GM23338 (cell line): ENCODE measurements around the gene ENTHD1. TPM values are rescaled to one million over a fixed set of nuclear protein-coding genes. Genes with fewer than 3 reads are reported as not detected.

Source experiments
- ATAC-seq: fragments of 200-7000 bp; cut with Tn5 transposase; 3 replicates; pipeline ENCODE4 v1.9.1; 2020
- DNase-seq: peaks from one replicate; pipeline ENCODE4 v3.0.0-alpha.2; 2015; ENCODE audit warnings: low spot score
- H2AFZ ChIP-seq: fragments of 200-600 bp; sonication (generic); 2 replicates; pipeline ENCODE4 v1.8.0; 2016; ENCODE audit warnings: antibody characterized with exemption, mild to moderate bottlenecking, moderate library complexity
- H3F3A ChIP-seq: fragments of 200-600 bp; sonication (generic); replicated peaks from 2 replicates; pipeline ENCODE4 v1.8.0; 2017; ENCODE audit warnings: antibody characterized with exemption, mixed run types, low read depth
- H3K27ac ChIP-seq: fragments of 200-600 bp; sonication (generic); 2 replicates; pipeline ENCODE4 v1.6.1; 2016; ENCODE audit warnings: low read depth
- H3K27me3 ChIP-seq: fragments of 200-600 bp; sonication (generic); 2 replicates; pipeline ENCODE4 v1.8.0; 2016; ENCODE audit warnings: mild to moderate bottlenecking, mixed run types, moderate library complexity; ENCODE audit not compliant: insufficient read depth
- H3K36me3 ChIP-seq: fragments of 200-600 bp; sonication (generic); 2 replicates; pipeline ENCODE4 v1.8.0; 2016; ENCODE audit warnings: mild to moderate bottlenecking; ENCODE audit not compliant: insufficient read depth
- H3K4me1 ChIP-seq: fragments of 200-600 bp; sonication (generic); 2 replicates; pipeline ENCODE4 v1.8.0; 2016; ENCODE audit warnings: mild to moderate bottlenecking, moderate library complexity; ENCODE audit not compliant: insufficient read depth
- H3K4me2 ChIP-seq: fragments of 200-600 bp; sonication (generic); 2 replicates; pipeline ENCODE4 v1.7.1; 2017; ENCODE audit warnings: mixed run types
- H3K4me3 ChIP-seq: fragments of 200-600 bp; sonication (generic); 2 replicates; pipeline ENCODE4 v1.6.1; 2016; ENCODE audit warnings: mixed run types
- H3K79me2 ChIP-seq: fragments of 200-600 bp; sonication (generic); replicated peaks from 2 replicates; pipeline ENCODE4 v1.8.0; 2017; ENCODE audit warnings: mild to moderate bottlenecking; ENCODE audit not compliant: insufficient read depth
- H3K9me2 ChIP-seq: fragments of 200-600 bp; sonication (generic); 2 replicates; pipeline ENCODE4 v1.8.0; 2017; ENCODE audit not compliant: insufficient read depth
- H4K20me1 ChIP-seq: fragments of 200-600 bp; sonication (generic); replicated peaks from 2 replicates; pipeline ENCODE4 v1.8.0; 2017; ENCODE audit warnings: mild to moderate bottlenecking; ENCODE audit not compliant: insufficient read depth
- H3K27ac Mint-ChIP-seq: 2 replicates; pipeline ENCODE4 v1.8.0; 2020; ENCODE audit warnings: inconsistent platforms, mild to moderate bottlenecking, moderate library complexity, mixed read lengths
- H3K27me3 Mint-ChIP-seq: 3 replicates; pipeline ENCODE4 v1.8.0; 2022; ENCODE audit warnings: low read depth, mild to moderate bottlenecking, moderate library complexity, mixed read lengths, inconsistent platforms; ENCODE audit not compliant: insufficient read depth, poor library complexity
- H3K36me3 Mint-ChIP-seq: 3 replicates; pipeline ENCODE4 v1.8.0; 2021; ENCODE audit warnings: low read depth, mild to moderate bottlenecking, inconsistent platforms, moderate library complexity, mixed read lengths
- H3K4me1 Mint-ChIP-seq: 3 replicates; pipeline ENCODE4 v1.8.0; 2020; ENCODE audit warnings: mild to moderate bottlenecking, inconsistent platforms, mixed read lengths
- H3K4me3 Mint-ChIP-seq: 3 replicates; pipeline ENCODE4 v1.8.0; 2021; ENCODE audit warnings: moderate library complexity, mild to moderate bottlenecking, inconsistent platforms, mixed read lengths
- H3K9me3 Mint-ChIP-seq: 3 replicates; pipeline ENCODE4 v1.8.0; 2020; ENCODE audit warnings: moderate library complexity, mild to moderate bottlenecking, inconsistent platforms, mixed read lengths
- CREB1 ChIP-seq: fragments of 250-450 bp; sonication (Bioruptor Pico); IDR thresholded peaks from 2 replicates; pipeline ENCODE4 v1.5.0; 2020; ENCODE audit warnings: low read depth, mild to moderate bottlenecking, moderate library complexity
- CTCF ChIP-seq, 2 experiments: fragments of 200-600 bp in 1 of 2; sonication (generic) in 1 of 2; conservative IDR thresholded peaks; 2 replicates each; pipeline versions ENCODE4 v1.5.1 to v1.6.1; 2016 to 2017; ENCODE audit warnings: antibody characterized with exemption in 2 of 2, low read depth in 2 of 2, mild to moderate bottlenecking in 2 of 2, moderate library complexity in 1 of 2
- ETS1 ChIP-seq: IDR thresholded peaks from 2 replicates; pipeline ENCODE4 v1.6.1; 2016; ENCODE audit warnings: antibody characterized with exemption
- EZH2 ChIP-seq: fragments of 200-600 bp; sonication (generic); IDR thresholded peaks from one replicate; pipeline ENCODE4 v1.8.0; 2017; ENCODE audit warnings: antibody characterized with exemption, mild to moderate bottlenecking, low read depth; ENCODE audit not compliant: unreplicated experiment
- EZH2phosphoT487 ChIP-seq: fragments of 200-600 bp; sonication (generic); IDR thresholded peaks from one replicate; pipeline ENCODE4 v1.8.1; 2018; ENCODE audit warnings: antibody characterized with exemption; ENCODE audit not compliant: unreplicated experiment
- JUNB ChIP-seq: IDR thresholded peaks from one replicate; pipeline ENCODE4 v1.6.1; 2016; ENCODE audit warnings: antibody characterized with exemption; ENCODE audit not compliant: unreplicated experiment
- NANOG ChIP-seq: IDR thresholded peaks from 2 replicates; pipeline ENCODE4 v1.6.1; 2016; ENCODE audit warnings: antibody characterized with exemption, borderline replicate concordance
- POLR2AphosphoS5 ChIP-seq: IDR thresholded peaks from 2 replicates; pipeline ENCODE4 v1.6.1; 2016; ENCODE audit warnings: antibody characterized with exemption, low read depth
- REST ChIP-seq: IDR thresholded peaks from one replicate; pipeline ENCODE4 v1.6.1; 2018; ENCODE audit warnings: antibody characterized with exemption; ENCODE audit not compliant: unreplicated experiment
- STAT1 ChIP-seq: IDR thresholded peaks from one replicate; pipeline ENCODE4 v1.6.1; 2016; ENCODE audit warnings: antibody characterized with exemption; ENCODE audit not compliant: unreplicated experiment
- ZNF114 ChIP-seq: fragments of 250-450 bp; sonication (Bioruptor Pico); IDR thresholded peaks from 2 replicates; pipeline ENCODE4 v1.5.0; 2020; ENCODE audit warnings: mild to moderate bottlenecking, moderate library complexity
- ZNF331 ChIP-seq: fragments of 250-450 bp; sonication (Bioruptor Pico); IDR thresholded peaks from 2 replicates; pipeline ENCODE4 v1.5.0; 2020; ENCODE audit warnings: low read depth, mild to moderate bottlenecking, moderate library complexity
- polyA plus RNA-seq: library from polyadenylated mRNA; unstranded; fragments of >200 nt; fragmentation: Nextera tagmentation; extraction: Ambion mirVana; gene quantifications from 2 replicates; pipeline ENCODE4 v1.2.1, GENCODE V29; 2016
- total RNA-seq: library from RNA; depleted of rRNA; stranded (reverse); fragments of >200 nt; shearing (Covaris generic); gene quantifications from 2 replicates; pipeline ENCODE4 v1.2.3, GENCODE V29; 2014

Gene ENTHD1
- total and polyA plus RNA-seq, 2 experiments from 2014 or later: not detected

GRCh38 chr22:39833610-39834009, 60.0 kb downstream of the ENTHD1 start:
- DNase-seq: no peak
- no peaks in the 10 kb centered on the region for H3K9me3 Mint-ChIP-seq
- no peaks in the 10 kb centered on the region for H3K9me2 ChIP-seq
- H3K4me3 ChIP-seq: no peak overlapping the region
- H3K4me3 Mint-ChIP-seq: no peak overlapping the region
- no peak overlapping the region for H3K27ac ChIP-seq
- H2AFZ ChIP-seq: no peak overlapping the region
- H3K4me2 ChIP-seq: no peak overlapping the region
- no peaks in the 10 kb centered on the region for H4K20me1 ChIP-seq
- no peaks in the 10 kb centered on the region; the same call in 1 of the 2 replicates for H3K4me1 ChIP-seq
- peaks cover 13% of the 10 kb centered on the region; the same call in 2 of the 3 replicates for H3K4me1 Mint-ChIP-seq
- ATAC-seq: no peak
- TF ChIP-seq EZH2: no peak
- TF ChIP-seq NANOG: no peak
- no peak for TF ChIP-seq CREB1 (CRISPR knock-in tag)
- no peak for TF ChIP-seq STAT1
- TF ChIP-seq ETS1: no peak
- TF ChIP-seq CTCF (conservative IDR thresholded peaks at IDR 0.05; ENCODE audit: low read depth in 2 of 2): no peak
- no peak for TF ChIP-seq EZH2phosphoT487
- no peak overlapping the region for H3K27ac Mint-ChIP-seq
- no peaks in the 10 kb centered on the region for H3K27me3 ChIP-seq
- no peaks in the 10 kb centered on the region for H3K36me3 ChIP-seq
- H3K36me3 Mint-ChIP-seq: no peaks in the 10 kb centered on the region
- no peaks in the 10 kb centered on the region for H3K27me3 Mint-ChIP-seq
- no peaks in the 10 kb centered on the region for H3F3A ChIP-seq
- H3K79me2 ChIP-seq: no peaks in the 10 kb centered on the region

GRCh38 chr22:39833093-39833492, 60.5 kb downstream of the ENTHD1 start:
- Mint-ChIP-seq H3K4me1 (peaks cover 15% of the 10 kb centered on the region; the same call in 2 of the 3 replicates), H3K27ac (no peak overlapping the region), H3K27me3 (no peaks in the 10 kb centered on the region), H3K36me3 (no peaks in the 10 kb centered on the region), H3K9me3 (no peaks in the 10 kb centered on the region), H3K4me3 (no peak overlapping the region)
- Histone ChIP-seq H3K4me1 (no peaks in the 10 kb centered on the region; the same call in 1 of the 2 replicates), H3K79me2 (no peaks in the 10 kb centered on the region), H3K27ac (no peak overlapping the region), H3K27me3 (no peaks in the 10 kb centered on the region), H3K4me2 (no peak overlapping the region), H3K36me3 (no peaks in the 10 kb centered on the region), H2AFZ (0 out of 2 replicates have a peak overlapping the region, but pooled peaks have one; percentile 15), H3K9me2 (no peaks in the 10 kb centered on the region), H4K20me1 (no peaks in the 10 kb centered on the region), H3F3A (no peaks in the 10 kb centered on the region), H3K4me3 (no peak overlapping the region)
- ATAC-seq: no peak
- no peak for DNase-seq
- TF ChIP-seq CREB1 (CRISPR knock-in tag) (no peak), STAT1 (no peak), ETS1 (no peak), CTCF (conservative IDR thresholded peaks at IDR 0.05; ENCODE audit: low read depth in 2 of 2) (no peak), ZNF114 (CRISPR knock-in tag) (no peak), JUNB (no peak), POLR2AphosphoS5 (no peak), EZH2 (no peak), REST (no peak), NANOG (no peak), ZNF331 (no peak), EZH2phosphoT487 (no peak)
